Measurements from ENCODE around the gene FLACC1.
"Not testable (repeated sequence)": the region's sequence is repeated elsewhere in the genome, so short reads cannot be mapped to it uniquely, and the experiment has no call there.

Gene FLACC1

GRCh38 chr2:201357221-201357620, at the start of gene FLACC1:
TSS of gene FLACC1 (minus strand) at chr2:201357345. CDS start at chr2:201351404, 5,941 bp downstream.
- FAIRE-seq, result no peak

- FAIRE-seq, result peak; percentile 98
Measured at GRCh38 chr2:201406077-201406662, 49.0 kb upstream of the FLACC1 start.

GRCh38 chr2:201404699-201405280, 47.6 kb upstream of the FLACC1 start:
- no peak for FAIRE-seq

- no peak for FAIRE-seq
Measured at GRCh38 chr2:201403880-201404279, 46.7 kb upstream of the FLACC1 start.

GRCh38 chr2:201402651-201403562, 45.8 kb upstream of the FLACC1 start:
- peak; percentile 75 for FAIRE-seq

- FAIRE-seq, result no peak
Measured at GRCh38 chr2:201401815-201402214, 44.7 kb upstream of the FLACC1 start.

- FAIRE-seq, result no peak
Measured at GRCh38 chr2:201396595-201396994, 39.5 kb upstream of the FLACC1 start.

GRCh38 chr2:201383136-201383535, 26.0 kb upstream of the FLACC1 start:
- FAIRE-seq, result no peak

GRCh38 chr2:201378496-201379397, 21.6 kb upstream of the FLACC1 start:
- FAIRE-seq, result no peak

- FAIRE-seq, result no peak
Measured at GRCh38 chr2:201377218-201377617, 20.1 kb upstream of the FLACC1 start.

- no peak for FAIRE-seq
Measured at GRCh38 chr2:201369775-201370174, 12.6 kb upstream of the FLACC1 start.

- not testable (repeated sequence) for FAIRE-seq
Measured at GRCh38 chr2:201369318-201369717, 12.2 kb upstream of the FLACC1 start.

GRCh38 chr2:201366146-201366545, 9.0 kb upstream of the FLACC1 start:
- no peak for FAIRE-seq

- no peak for FAIRE-seq
Measured at GRCh38 chr2:201363857-201364560, 6.9 kb upstream of the FLACC1 start.

GRCh38 chr2:201362396-201362795, 5.3 kb upstream of the FLACC1 start:
- no peak for FAIRE-seq

GRCh38 chr2:201361078-201361733, 4.1 kb upstream of the FLACC1 start:
- no peak for FAIRE-seq

GRCh38 chr2:201360256-201360655, 3.1 kb upstream of the FLACC1 start:
- no peak for FAIRE-seq

- FAIRE-seq, result no peak
Measured at GRCh38 chr2:201358684-201359083, 1.5 kb upstream of the FLACC1 start.

- no peak for FAIRE-seq
Measured at GRCh38 chr2:201353116-201353515, 4.0 kb downstream of the FLACC1 start.

GRCh38 chr2:201350879-201351278, 6.3 kb downstream of the FLACC1 start:
- FAIRE-seq, result no peak

- no peak for FAIRE-seq
Measured at GRCh38 chr2:201349601-201350000, 7.5 kb downstream of the FLACC1 start.

GRCh38 chr2:201348758-201349157, 8.4 kb downstream of the FLACC1 start:
- no peak for FAIRE-seq
